CD14-positive monocyte (primary cell): ENCODE measurements around the gene PRR33. TPM values are rescaled to one million over a fixed set of nuclear protein-coding genes. Genes with fewer than 3 reads are reported as not detected.

ENCODE experiments used
- DNase-seq, 3 donors: peaks; one replicate each; pipeline ENCODE4 v3.0.0-alpha.2; 2011 to 2022
- H2AFZ ChIP-seq: 2 replicates; pipeline ENCODE4 v1.6.0; 2012; ENCODE audit warnings: mild to moderate bottlenecking, low read depth, low read length, inconsistent platforms; ENCODE audit not compliant: insufficient read depth, poor library complexity, severe bottlenecking
- H3K27ac ChIP-seq, 2 donors: 1 replicate in 1 of 2; 2 replicates in 1 of 2; pipeline ENCODE4 v1.5.1; 2012 to 2013; ENCODE audit warnings: low read length in 2 of 2, control low read depth in 1 of 2, inconsistent platforms in 1 of 2, low read depth in 1 of 2, mild to moderate bottlenecking in 1 of 2
- H3K27me3 ChIP-seq, 2 donors: one replicate each; pipeline versions ENCODE4 v1.6.0 to v1.6.1; 2011 to 2013; ENCODE audit warnings: low read length in 2 of 2; ENCODE audit not compliant: control insufficient read depth in 2 of 2, insufficient read depth in 2 of 2
- H3K36me3 ChIP-seq, 2 donors: replicated peaks in 1 of 2; 1 replicate in 1 of 2; 2 replicates in 1 of 2; pipeline versions ENCODE4 v1.5.1 to v1.6.1; 2012 to 2013; ENCODE audit warnings: low read length in 2 of 2, control low read depth in 1 of 2, inconsistent platforms in 1 of 2, mild to moderate bottlenecking in 1 of 2; ENCODE audit not compliant: insufficient read depth in 2 of 2, control insufficient read depth in 1 of 2
- H3K4me1 ChIP-seq, 2 donors: 1 replicate in 1 of 2; 2 replicates in 1 of 2; pipeline versions ENCODE4 v1.5.1 to v1.6.1; 2012 to 2013; ENCODE audit warnings: low read length in 2 of 2, control low read depth in 1 of 2, inconsistent platforms in 1 of 2, mild to moderate bottlenecking in 1 of 2, moderate library complexity in 1 of 2; ENCODE audit not compliant: insufficient read depth in 2 of 2, control insufficient read depth in 1 of 2
- H3K4me2 ChIP-seq: replicated peaks from 2 replicates; pipeline ENCODE3; 2012; ENCODE audit warnings: low read length, moderate library complexity, mild to moderate bottlenecking; ENCODE audit not compliant: poor library complexity, severe bottlenecking; ENCODE audit errors: extremely low read depth
- H3K4me3 ChIP-seq, 3 experiments: fragments of 200-600 bp in 1 of 3; sonication (generic) in 1 of 3; replicated peaks in 1 of 3; 1 replicate in 2 of 3; 2 replicates in 1 of 3; pipeline ENCODE4 v1.5.1; 2011 to 2013; ENCODE audit warnings: low read length in 3 of 3, mild to moderate bottlenecking in 3 of 3, control low read depth in 2 of 3, low read depth in 2 of 3, inconsistent platforms in 1 of 3, moderate library complexity in 1 of 3
- H3K79me2 ChIP-seq: 2 replicates; pipeline ENCODE4 v1.6.0; 2012; ENCODE audit warnings: mild to moderate bottlenecking, control low read depth, inconsistent platforms, low read length, moderate library complexity; ENCODE audit not compliant: insufficient read depth
- H3K9ac ChIP-seq: 2 replicates; pipeline ENCODE4 v1.6.0; 2017; ENCODE audit warnings: low read length, mild to moderate bottlenecking; ENCODE audit not compliant: insufficient read depth, poor library complexity, severe bottlenecking
- H3K9me3 ChIP-seq, 2 donors: replicated peaks in 1 of 2; 1 replicate in 1 of 2; 2 replicates in 1 of 2; pipeline versions ENCODE4 v1.5.1 to v1.6.1; 2012 to 2013; ENCODE audit warnings: low read length in 2 of 2, control low read depth in 1 of 2; ENCODE audit not compliant: control insufficient read depth in 1 of 2, insufficient read depth in 1 of 2
- H4K20me1 ChIP-seq: 2 replicates; pipeline ENCODE4 v1.6.0; 2012; ENCODE audit warnings: mild to moderate bottlenecking, low read length, control low read depth, moderate library complexity; ENCODE audit not compliant: insufficient read depth
- H3K27ac Mint-ChIP-seq, 7 donors: one replicate each; pipeline ENCODE4 v1.8.0; 2020; ENCODE audit warnings: mild to moderate bottlenecking in 7 of 7, mixed read lengths in 7 of 7, moderate library complexity in 6 of 7, inconsistent platforms in 2 of 7
- H3K27me3 Mint-ChIP-seq, 3 donors: one replicate each; pipeline ENCODE4 v1.8.0; 2021 to 2022; ENCODE audit warnings: low read depth in 3 of 3, mild to moderate bottlenecking in 3 of 3, mixed read lengths in 3 of 3, moderate library complexity in 3 of 3, inconsistent platforms in 1 of 3
- H3K36me3 Mint-ChIP-seq, 2 donors: one replicate each; pipeline ENCODE4 v1.8.0; 2020; ENCODE audit warnings: mixed read lengths in 2 of 2, inconsistent platforms in 1 of 2, mild to moderate bottlenecking in 1 of 2
- H3K4me1 Mint-ChIP-seq: one replicate; pipeline ENCODE4 v1.8.0; 2020; ENCODE audit warnings: mild to moderate bottlenecking, mixed read lengths
- H3K4me3 Mint-ChIP-seq, 2 donors: one replicate each; pipeline ENCODE4 v1.8.0; 2020; ENCODE audit warnings: mild to moderate bottlenecking in 2 of 2, mixed read lengths in 2 of 2, moderate library complexity in 1 of 2
- H3K9me3 Mint-ChIP-seq, 7 donors: one replicate each; pipeline ENCODE4 v1.8.0; 2020 to 2022; ENCODE audit warnings: mixed read lengths in 7 of 7, mild to moderate bottlenecking in 6 of 7, moderate library complexity in 6 of 7, inconsistent platforms in 2 of 7
- WGBS: methylation state at CpG from one replicate; pipeline ENCODE4 v1.1.5; 2013; ENCODE audit warnings: missing lambda C conversion rate; ENCODE audit not compliant: insufficient coverage; 5-methylcytosine and 5-hydroxymethylcytosine counted together
- intact Hi-C, 2 donors: fragments of 100-400 bp; cut with micrococcal nuclease; formaldehyde crosslinking; loops; one replicate each; pipeline versions ENCODE4 v1.15.0 to v1.15.1; 2023
- polyA plus RNA-seq, 3 donors: library from polyadenylated mRNA; depleted of rRNA in 1 of 3; unstranded in 2 of 3; stranded (reverse) in 1 of 3; fragments of 300-500 nt in 2 of 3; fragments of >200 nt in 1 of 3; fragmentation: Illumina TruSeq in 2 of 3; gene quantifications; 1 replicate in 2 of 3; 2 replicates in 1 of 3; pipeline ENCODE4 v1.2.3, GENCODE V29; 2012 to 2021
- TF ChIP-seq, protein P1 (sequence below): fragments of 200-600 bp; IDR thresholded peaks from one replicate; pipeline ENCODE4 v1.8.0; 2022; ENCODE audit warnings: antibody characterized with exemption, mild to moderate bottlenecking

PRR33 gene
- polyA plus RNA-seq, 3 donors = not detected

DNA sequence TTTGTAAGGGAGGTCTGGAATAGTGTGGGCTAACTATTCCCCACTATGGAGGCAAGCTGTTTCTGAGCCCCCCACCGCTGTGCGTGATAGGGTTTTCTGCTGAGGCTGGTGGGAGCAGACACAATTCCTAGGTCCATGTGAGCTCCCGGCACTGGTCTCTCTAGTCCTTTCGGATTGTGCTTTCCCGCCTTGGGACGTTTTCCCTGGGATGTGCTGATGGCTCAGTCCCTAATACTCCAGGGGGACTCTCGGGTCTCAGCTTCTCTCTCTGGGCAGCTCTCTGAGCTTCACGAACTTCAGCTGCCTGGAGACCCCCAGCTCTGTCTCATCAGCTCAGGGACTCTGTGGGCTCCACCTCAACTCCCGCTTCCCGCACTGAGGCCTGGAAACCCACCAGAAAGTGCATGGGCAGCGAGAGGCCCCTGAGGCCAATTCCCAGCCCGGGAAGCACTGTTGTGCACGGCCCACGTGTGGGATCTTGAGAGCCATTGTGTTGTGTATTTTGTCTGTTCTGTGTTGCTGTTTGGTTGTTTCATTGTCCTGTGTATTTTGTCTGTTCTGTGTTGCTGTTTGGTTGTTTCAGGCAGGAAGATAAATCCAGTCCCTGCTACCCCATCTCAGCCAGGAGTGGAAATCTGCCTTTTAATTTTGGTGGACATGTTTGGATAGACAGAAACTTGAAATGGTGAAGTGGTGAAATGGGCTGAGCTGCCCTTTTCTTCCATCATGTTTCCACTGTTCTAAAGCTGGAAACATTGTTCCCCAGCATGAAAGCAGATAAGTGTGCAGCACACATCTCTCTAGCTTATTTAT, 15.1 kb upstream of the PRR33 start:
- no peaks in the 10 kb centered on the region for H4K20me1 ChIP-seq
- no peak overlapping the region for H3K4me2 ChIP-seq
- H3K4me1 Mint-ChIP-seq = peaks cover 8% of the 10 kb centered on the region
- no peak for DNase-seq
- H3K79me2 ChIP-seq = no peaks in the 10 kb centered on the region
- no peaks in the 10 kb centered on the region for H3K36me3 ChIP-seq
- H3K36me3 Mint-ChIP-seq = peaks cover 7 to 11% of the 10 kb centered on the region in 2 donors
- no peaks in the 10 kb centered on the region for H3K9me3 ChIP-seq
- H3K27me3 Mint-ChIP-seq = peaks cover 0 to 10% (median 2%) of the 10 kb centered on the region in 3 donors
- H3K27me3 ChIP-seq = no peaks in the 10 kb centered on the region
- H3K4me1 ChIP-seq = peaks cover 2 to 4% of the 10 kb centered on the region in 2 donors
- no peak overlapping the region for H3K4me3 Mint-ChIP-seq
- intact Hi-C loops = no loop called here
- no peak overlapping the region for H3K9ac ChIP-seq
- TF ChIP-seq, protein P1, sequence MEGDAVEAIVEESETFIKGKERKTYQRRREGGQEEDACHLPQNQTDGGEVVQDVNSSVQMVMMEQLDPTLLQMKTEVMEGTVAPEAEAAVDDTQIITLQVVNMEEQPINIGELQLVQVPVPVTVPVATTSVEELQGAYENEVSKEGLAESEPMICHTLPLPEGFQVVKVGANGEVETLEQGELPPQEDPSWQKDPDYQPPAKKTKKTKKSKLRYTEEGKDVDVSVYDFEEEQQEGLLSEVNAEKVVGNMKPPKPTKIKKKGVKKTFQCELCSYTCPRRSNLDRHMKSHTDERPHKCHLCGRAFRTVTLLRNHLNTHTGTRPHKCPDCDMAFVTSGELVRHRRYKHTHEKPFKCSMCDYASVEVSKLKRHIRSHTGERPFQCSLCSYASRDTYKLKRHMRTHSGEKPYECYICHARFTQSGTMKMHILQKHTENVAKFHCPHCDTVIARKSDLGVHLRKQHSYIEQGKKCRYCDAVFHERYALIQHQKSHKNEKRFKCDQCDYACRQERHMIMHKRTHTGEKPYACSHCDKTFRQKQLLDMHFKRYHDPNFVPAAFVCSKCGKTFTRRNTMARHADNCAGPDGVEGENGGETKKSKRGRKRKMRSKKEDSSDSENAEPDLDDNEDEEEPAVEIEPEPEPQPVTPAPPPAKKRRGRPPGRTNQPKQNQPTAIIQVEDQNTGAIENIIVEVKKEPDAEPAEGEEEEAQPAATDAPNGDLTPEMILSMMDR = no peak
- H3K9me3 Mint-ChIP-seq = no peaks in the 10 kb centered on the region
- no peak overlapping the region for H2AFZ ChIP-seq
- H3K27ac Mint-ChIP-seq = no peak overlapping the region
- 90% methylated on average over 12 of the region's 14 CpGs for WGBS
- H3K4me3 ChIP-seq = no peak overlapping the region
- no peak overlapping the region for H3K27ac ChIP-seq

DNA sequence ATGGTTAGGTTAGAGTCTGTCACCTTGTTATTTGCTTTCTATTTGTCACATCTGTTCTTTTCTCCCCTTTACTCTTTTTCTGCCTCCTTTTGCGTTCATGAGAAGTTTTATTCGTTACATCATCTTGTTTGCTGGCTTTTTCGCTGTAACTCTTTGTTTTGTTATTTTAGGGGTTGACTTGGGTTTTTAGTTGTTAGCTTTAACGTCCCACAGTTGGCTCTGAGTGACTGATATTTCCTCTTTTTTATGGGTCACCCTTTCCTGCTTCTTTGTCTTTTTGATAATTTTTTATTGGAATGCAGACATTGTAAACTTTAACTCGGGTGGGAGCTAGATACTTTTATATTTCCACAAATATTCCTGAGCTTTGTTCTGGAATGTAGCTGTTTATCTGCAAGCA, 14.5 kb upstream of the PRR33 start:
- no peaks in the 10 kb centered on the region for H3K9me3 Mint-ChIP-seq
- H3K36me3 Mint-ChIP-seq = peaks cover 7 to 11% of the 10 kb centered on the region in 2 donors
- no CpG with 5 or more reads among the region's 5 CpGs for WGBS
- peaks cover 8% of the 10 kb centered on the region for H3K4me1 Mint-ChIP-seq
- Histone ChIP-seq H3K79me2 (no peaks in the 10 kb centered on the region), H3K27ac (no peak overlapping the region), H3K4me1 (peaks cover 0 to 3% of the 10 kb centered on the region in 2 donors), H3K4me2 (no peak overlapping the region), H3K36me3 (no peaks in the 10 kb centered on the region), H3K9me3 (no peaks in the 10 kb centered on the region), H3K27me3 (no peaks in the 10 kb centered on the region), H3K9ac (no peak overlapping the region), H2AFZ (no peak overlapping the region), H4K20me1 (no peaks in the 10 kb centered on the region), H3K4me3 (no peak overlapping the region)
- no peak overlapping the region for H3K4me3 Mint-ChIP-seq
- peaks cover 0 to 7% (median 2%) of the 10 kb centered on the region in 3 donors for H3K27me3 Mint-ChIP-seq
- TF ChIP-seq, protein P1 = no peak
- DNase-seq = no peak
- no peak overlapping the region for H3K27ac Mint-ChIP-seq
- intact Hi-C loops = no loop called here
